Measurements from ENCODE around the gene MGST2.
"Not testable (repeated sequence)": the region's sequence is repeated elsewhere in the genome, so short reads cannot be mapped to it uniquely, and the experiment has no call there.

Gene MGST2

GRCh38 chr4:139669335-139669734 is 3.7 kb downstream of the MGST2 start:
- no peak for DNase-seq (ENCODE audit: low read depth in 2 of 2, low spot score in 1 of 2)

GRCh38 chr4:139669890-139670289 is 4.3 kb downstream of the MGST2 start:
- DNase-seq (ENCODE audit: low read depth in 2 of 2, low spot score in 1 of 2): no peak

- DNase-seq (ENCODE audit: low read depth in 2 of 2, low spot score in 1 of 2): no peak
These were observed 5.2 kb downstream of the MGST2 start for GRCh38 chr4:139670775-139671174.

- DNase-seq (ENCODE audit: low read depth in 2 of 2, low spot score in 1 of 2): no peak
These were observed 6.6 kb downstream of the MGST2 start for GRCh38 chr4:139672215-139672614.

- no peak for DNase-seq (ENCODE audit: low read depth in 2 of 2, low spot score in 1 of 2)
These were observed 7.1 kb downstream of the MGST2 start for GRCh38 chr4:139672732-139673131.

GRCh38 chr4:139674875-139675550 is 9.4 kb downstream of the MGST2 start:
- DNase-seq (ENCODE audit: low read depth in 2 of 2, low spot score in 1 of 2): no peak

- no peak for DNase-seq (ENCODE audit: low read depth in 2 of 2, low spot score in 1 of 2)
These were observed 10.0 kb downstream of the MGST2 start for GRCh38 chr4:139675651-139676050.

- no peak for DNase-seq (ENCODE audit: low read depth in 2 of 2, low spot score in 1 of 2)
These were observed 10.7 kb downstream of the MGST2 start for GRCh38 chr4:139676365-139676764.

GRCh38 chr4:139676913-139677585 is 11.4 kb downstream of the MGST2 start:
- DNase-seq (ENCODE audit: low read depth in 2 of 2, low spot score in 1 of 2): no peak

- no peak for DNase-seq (ENCODE audit: low read depth in 2 of 2, low spot score in 1 of 2)
These were observed 16.7 kb downstream of the MGST2 start for GRCh38 chr4:139682309-139682708.

- no peak for DNase-seq (ENCODE audit: low read depth in 2 of 2, low spot score in 1 of 2)
These were observed 17.1 kb downstream of the MGST2 start for GRCh38 chr4:139682741-139683151.

- DNase-seq (ENCODE audit: low read depth in 2 of 2, low spot score in 1 of 2): no peak
These were observed 18.7 kb downstream of the MGST2 start for GRCh38 chr4:139684351-139684750.

GRCh38 chr4:139685180-139685579 is 19.6 kb downstream of the MGST2 start:
- no peak for DNase-seq (ENCODE audit: low read depth in 2 of 2, low spot score in 1 of 2)

GRCh38 chr4:139686130-139686529 is 20.5 kb downstream of the MGST2 start:
- DNase-seq (ENCODE audit: low read depth in 2 of 2, low spot score in 1 of 2): no peak

- no peak for DNase-seq (ENCODE audit: low read depth in 2 of 2, low spot score in 1 of 2)
These were observed 21.4 kb downstream of the MGST2 start for GRCh38 chr4:139686988-139687387.

GRCh38 chr4:139689093-139689722 is 23.6 kb downstream of the MGST2 start:
- no peak for DNase-seq (ENCODE audit: low read depth in 2 of 2, low spot score in 1 of 2)

- no peak for DNase-seq (ENCODE audit: low read depth in 2 of 2, low spot score in 1 of 2)
These were observed 24.8 kb downstream of the MGST2 start for GRCh38 chr4:139690419-139690818.

GRCh38 chr4:139692309-139693012 is 26.8 kb downstream of the MGST2 start:
- DNase-seq (ENCODE audit: low read depth in 2 of 2, low spot score in 1 of 2): no peak

- DNase-seq (ENCODE audit: low read depth in 2 of 2, low spot score in 1 of 2): no peak
These were observed 29.0 kb downstream of the MGST2 start for GRCh38 chr4:139694522-139695107.

GRCh38 chr4:139696491-139696890 is 30.9 kb downstream of the MGST2 start:
- DNase-seq (ENCODE audit: low read depth in 2 of 2, low spot score in 1 of 2): no peak

GRCh38 chr4:139698167-139698925 is 32.7 kb downstream of the MGST2 start:
- DNase-seq (ENCODE audit: low read depth in 2 of 2, low spot score in 1 of 2): not testable (repeated sequence)
